Suppressor macrophage treated with lipopolysaccharide for 1 hour (primary cell): ENCODE measurements around the gene PER1.
"Not testable (repeated sequence)": the region's sequence is repeated elsewhere in the genome, so short reads cannot be mapped to it uniquely, and the experiment has no call there.

Experiments used
- DNase-seq, 3 donors: peaks; one replicate each; pipeline ENCODE4 v3.0.0-alpha.2; 2020 to 2022

Gene PER1

DNA sequence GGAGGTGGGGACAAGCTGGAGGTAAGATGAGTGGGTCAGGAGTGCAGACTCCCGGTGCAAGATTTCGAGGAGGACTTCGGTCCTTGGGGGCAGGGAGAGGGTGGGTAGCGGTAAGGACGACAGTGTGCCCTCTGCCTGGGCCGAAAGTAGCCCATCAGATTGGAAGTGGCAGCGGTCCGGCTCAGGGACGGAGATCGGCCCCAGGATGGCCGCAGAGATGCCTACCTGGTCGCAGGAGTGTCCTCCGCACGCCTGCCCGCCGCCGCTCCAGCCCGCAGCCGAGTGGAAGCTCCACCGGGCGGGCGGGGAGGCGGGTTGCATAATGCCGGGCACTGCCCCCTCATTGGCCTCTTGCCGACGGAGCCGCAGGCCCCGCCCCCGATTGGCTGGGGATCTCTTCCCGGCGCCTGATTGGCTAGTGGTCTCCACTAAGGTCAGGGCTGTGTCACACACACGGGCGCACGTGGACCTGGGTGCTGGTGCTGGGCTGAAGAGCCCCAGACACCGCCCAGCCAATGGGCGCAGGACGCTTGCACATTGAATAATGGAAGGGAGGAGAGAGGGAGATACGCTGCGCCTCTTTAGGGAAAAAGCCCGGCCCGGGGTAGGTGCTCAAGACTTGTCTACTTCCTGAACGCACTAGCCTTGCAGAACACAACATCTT is at the start of gene PER1:
Gene PER1 (minus strand): TSS at position 293 of the 664 bp plus-strand sequence. CDS start 1,698 bp downstream, outside the sequence.
- peak; percentile 95 to 98 (median 96) for DNase-seq

DNA sequence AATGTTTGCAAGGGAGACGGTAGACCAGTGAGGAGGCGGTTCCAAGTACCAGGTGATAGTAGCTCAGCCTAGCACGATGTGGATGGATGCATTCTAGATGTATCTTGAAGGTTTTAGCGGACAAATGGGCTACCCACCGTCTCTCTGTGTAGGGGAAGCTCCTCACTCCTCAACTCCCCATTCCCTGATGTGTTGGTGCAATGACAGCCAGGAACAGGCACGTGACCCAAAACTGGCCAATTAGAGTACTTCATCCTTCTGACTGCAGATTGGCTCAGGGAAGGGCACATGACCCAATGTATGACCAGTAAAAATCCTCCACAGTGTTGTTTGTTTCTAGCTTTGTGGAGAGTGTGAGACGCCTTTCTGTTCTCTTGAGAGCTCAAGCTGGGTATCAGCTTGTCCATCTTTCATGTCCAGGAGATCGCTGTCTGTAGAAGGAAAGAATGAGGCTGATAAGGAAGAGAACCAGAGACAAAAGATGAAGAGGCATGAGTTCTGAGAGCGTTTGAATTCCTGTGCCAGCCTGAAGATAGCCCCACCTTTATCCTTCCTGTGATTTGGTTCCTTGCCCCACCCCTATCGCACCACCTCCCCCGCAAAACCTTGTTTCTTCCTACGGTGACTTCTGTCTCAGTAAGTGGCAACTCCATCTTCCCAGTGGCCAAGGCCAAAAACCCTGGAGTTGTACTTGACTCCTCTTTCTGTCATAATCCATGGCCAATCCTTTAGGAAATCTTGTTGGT is 40.0 kb upstream of the PER1 start:
- DNase-seq, result peak; percentile 81 to 83 (median 82)

- no peak for DNase-seq
These were observed 38.3 kb upstream of the PER1 start for GRCh38 chr17:8190506-8190905.

- peak; percentile 97 to 98 (median 97) for DNase-seq
These were observed 37.7 kb upstream of the PER1 start, which contains the start of gene BORCS6 for GRCh38 chr17:8189711-8190477. BORCS6 (minus strand) TSS chr17:8190180; CDS start chr17:8190140, 40 bp downstream.

DNA sequence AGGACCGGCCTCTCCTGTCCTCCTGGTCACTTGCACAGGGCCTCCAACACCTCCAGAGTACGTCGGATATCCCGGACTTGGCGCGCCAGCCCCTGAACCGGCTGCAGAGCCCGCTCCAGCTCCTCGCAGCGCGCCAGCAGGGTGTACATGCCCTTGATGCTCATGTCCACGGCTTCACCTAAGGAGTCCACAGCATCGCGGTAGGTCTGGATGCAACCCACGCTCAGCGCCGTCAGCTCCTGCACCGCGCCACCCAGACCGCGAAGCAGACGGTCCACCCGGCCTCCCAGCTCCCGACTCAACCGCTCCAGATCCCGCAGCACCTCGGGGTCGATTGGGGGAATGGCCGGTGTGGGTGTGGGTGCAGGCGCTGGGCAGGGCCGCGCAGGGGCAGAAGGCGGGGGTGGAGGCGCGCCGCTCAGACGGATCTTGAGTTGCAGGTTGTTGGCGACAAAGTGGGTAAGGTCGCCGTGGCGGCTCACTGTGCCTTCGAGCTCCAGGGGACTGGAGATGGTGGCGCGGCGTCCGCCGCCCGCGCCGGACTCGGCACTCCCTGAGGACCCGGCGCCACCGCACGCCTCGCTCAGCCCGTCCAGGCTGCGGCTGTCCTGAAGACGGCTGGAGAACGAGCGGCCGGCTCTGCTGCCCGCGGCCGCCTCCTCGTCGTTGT is 37.0 kb upstream of the PER1 start:
- peak in 2 of 3 donors; percentile 21 to 36 for DNase-seq

- DNase-seq, result no peak
These were observed 36.1 kb upstream of the PER1 start for GRCh38 chr17:8188263-8188839.

GRCh38 chr17:8187517-8188262 is 35.5 kb upstream of the PER1 start:
- peak; percentile 94 to 99 (median 98) for DNase-seq

- DNase-seq, result peak; percentile 90 to 93 (median 92)
These were observed 34.7 kb upstream of the PER1 start for GRCh38 chr17:8186787-8187516.

- no peak for DNase-seq
These were observed 34.2 kb upstream of the PER1 start for GRCh38 chr17:8186446-8186786.

- DNase-seq, result peak; percentile 75 to 86 (median 82)
These were observed 33.6 kb upstream of the PER1 start for GRCh38 chr17:8185582-8186445.

- no peak for DNase-seq
These were observed 25.0 kb upstream of the PER1 start for GRCh38 chr17:8176998-8177731.

DNA sequence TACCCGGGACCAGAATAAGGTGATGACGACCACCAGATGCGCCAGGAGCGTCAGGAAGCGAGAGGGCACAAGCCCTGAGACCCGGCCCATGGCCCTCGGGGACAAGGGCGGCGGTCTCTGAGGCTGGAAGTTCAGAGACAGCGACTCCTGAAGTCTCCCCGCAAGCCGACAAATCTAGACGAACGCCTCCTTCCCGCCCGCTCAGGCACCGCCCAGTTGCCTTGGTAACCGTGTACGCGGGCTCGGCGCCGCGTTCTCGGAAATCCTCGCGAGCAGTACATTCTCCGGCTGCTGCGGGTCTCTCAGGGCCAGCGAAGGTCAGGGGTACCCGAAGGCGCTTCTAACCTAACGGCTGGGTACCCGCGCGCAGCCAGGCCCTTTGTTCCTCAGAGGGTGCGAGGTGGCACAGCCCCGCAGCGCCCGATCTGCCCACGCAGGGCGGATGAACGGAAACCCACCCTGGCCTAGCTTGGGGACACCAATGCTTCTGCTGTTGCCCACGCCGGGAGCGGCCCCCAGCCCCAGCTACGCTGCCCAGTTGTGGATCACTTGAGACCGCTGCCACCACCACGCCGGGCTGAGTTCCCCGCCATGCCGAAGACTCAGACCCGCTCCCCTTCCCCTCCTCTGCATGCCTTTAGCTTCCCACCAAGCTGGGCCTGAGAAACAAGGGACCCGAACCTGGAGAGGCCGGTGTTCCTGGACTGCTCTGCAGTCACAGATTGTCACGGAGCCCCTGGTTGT is 24.2 kb upstream of the PER1 start, which contains the start of gene TMEM107:
Gene TMEM107 (minus strand): TSS at position 184 of the 744 bp plus-strand sequence. CDS start 94 bp downstream, at position 90.
- peak; percentile 91 to 95 (median 94) for DNase-seq

- peak; percentile 31 to 56 (median 33) for DNase-seq
These were observed 23.6 kb upstream of the PER1 start for GRCh38 chr17:8175795-8176196.

DNA sequence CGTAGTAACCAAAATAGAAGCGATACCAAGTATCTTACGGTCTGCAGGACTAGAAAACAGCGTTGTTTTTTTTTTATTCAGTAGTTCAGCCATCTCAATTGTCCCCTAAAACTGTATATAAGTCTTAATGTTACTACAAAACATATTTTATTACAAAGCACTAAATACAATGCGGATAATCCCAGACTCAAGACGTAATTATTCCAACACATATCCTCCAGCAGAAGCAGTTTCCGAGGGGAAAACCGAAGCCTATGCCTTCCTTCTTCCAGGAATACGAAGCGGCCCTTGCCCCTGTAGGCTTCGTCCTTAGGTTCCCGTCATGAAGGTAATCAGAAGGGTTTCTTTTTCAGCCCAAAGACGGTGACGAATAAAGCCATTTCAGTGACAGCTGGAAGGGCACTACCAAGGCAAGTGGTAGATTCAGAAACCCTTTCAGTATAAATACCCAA is 21.7 kb upstream of the PER1 start:
- no peak for DNase-seq

- DNase-seq, result peak; percentile 93 to 99 (median 97)
These were observed 21.1 kb upstream of the PER1 start for GRCh38 chr17:8173056-8173870.

DNA sequence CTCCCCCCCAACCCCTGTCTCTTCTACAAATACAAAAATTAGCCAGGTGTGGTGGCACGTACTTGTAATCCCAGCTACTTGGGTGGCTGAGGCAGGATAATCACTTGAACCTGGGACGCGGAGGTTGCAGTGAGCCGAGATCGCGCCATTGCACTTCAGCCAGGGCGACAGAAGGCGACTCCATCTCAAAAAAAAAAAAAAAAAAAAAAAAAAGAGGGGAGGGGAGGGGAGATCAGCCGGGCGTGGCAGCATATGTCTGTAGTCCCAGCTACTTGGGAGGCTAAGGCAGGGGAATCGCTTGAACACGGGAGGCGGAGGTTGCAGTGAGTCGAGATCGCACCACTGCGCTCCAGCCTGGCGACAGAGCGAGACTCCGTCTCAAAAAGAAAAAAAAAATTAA is 18.0 kb upstream of the PER1 start:
- DNase-seq, result not testable (repeated sequence)

- no peak for DNase-seq
These were observed 15.3 kb upstream of the PER1 start for GRCh38 chr17:8167526-8167925.
